GM21786 (cell line): Measurements from ENCODE around the gene SLC23A2.
"Not testable (repeated sequence)": the region's sequence is repeated elsewhere in the genome, so short reads cannot be mapped to it uniquely, and the experiment has no call there.

ENCODE experiments used
- ATAC-seq: cut with Tn5 transposase; IDR thresholded peaks from one replicate; pipeline ENCODE4 v1.9.1; 2021; ENCODE audit not compliant: unreplicated experiment

The SLC23A2 gene

DNA sequence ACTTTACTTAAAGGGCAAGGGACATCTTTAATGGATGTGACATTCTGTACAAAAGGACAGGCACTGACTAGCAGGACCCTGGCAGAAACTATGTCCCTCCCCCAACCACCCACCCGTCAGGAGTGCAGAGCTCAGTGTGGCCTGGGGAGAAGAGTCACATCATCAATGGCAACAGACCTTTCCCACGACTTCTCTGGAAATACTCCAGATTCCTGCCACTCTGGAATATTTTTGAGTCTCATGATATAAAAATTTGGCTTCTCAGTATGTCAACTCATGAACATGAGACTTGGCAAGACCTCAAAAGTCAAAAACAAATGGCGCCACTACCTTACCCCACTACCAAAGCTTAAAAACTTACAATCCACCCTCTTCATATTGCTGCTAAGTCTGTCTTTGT, 118.3 kb downstream of the SLC23A2 start:
- ATAC-seq, result no peak

DNA sequence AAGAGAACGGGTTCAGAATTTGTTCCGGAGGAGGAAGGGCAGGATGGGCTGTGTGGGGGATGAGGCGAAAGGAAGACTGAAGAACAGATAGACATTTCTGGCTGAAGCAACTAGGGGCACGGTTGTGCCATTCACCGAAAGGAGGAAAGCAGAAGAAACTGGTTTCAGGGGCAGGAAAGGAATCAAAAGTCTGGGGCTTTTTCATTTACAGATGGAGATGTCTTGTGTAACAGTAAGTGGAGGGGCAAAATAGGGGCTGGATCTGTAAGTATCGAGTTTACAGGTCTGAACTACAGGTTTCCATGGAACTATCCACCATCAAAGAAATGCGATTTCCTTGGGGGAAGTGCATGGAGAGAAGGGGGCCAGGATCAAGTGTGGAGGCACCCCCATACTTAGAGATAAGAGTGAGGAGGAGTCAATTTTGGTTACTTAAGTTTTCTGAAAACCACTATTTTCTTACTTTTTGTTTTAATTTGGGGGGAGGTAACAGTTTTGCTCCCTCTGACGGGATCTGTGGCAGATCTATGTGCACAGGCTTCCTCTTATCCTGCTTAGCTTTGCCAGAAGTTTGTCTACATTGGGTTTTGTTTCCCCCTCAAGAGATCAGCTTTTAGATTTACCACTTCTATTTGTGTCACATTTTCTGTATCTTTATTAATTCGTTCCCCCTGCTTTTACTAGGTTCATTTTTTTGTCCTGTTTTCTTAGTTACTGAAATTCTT, 120.1 kb downstream of the SLC23A2 start:
- ATAC-seq, result no peak

DNA sequence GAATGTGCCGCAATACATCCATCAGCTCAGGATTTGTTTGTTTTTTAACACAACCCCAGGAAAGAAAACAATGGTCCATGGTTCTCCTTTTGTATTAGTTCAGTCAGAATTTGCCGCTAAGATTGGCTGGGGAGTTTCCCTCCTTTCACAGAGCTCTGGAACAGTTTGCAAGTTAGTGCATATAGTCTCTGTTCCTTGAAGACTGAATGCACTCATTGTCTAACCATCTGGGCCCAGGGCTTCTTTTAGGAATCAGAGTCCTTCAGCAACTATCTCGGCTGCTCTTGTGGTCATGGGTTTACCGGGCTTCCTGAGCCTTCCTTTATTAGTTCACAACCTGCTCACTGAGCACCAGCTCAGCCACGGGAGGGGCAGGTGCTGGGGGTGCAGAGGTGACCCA, 121.3 kb downstream of the SLC23A2 start:
- ATAC-seq, result no peak

DNA sequence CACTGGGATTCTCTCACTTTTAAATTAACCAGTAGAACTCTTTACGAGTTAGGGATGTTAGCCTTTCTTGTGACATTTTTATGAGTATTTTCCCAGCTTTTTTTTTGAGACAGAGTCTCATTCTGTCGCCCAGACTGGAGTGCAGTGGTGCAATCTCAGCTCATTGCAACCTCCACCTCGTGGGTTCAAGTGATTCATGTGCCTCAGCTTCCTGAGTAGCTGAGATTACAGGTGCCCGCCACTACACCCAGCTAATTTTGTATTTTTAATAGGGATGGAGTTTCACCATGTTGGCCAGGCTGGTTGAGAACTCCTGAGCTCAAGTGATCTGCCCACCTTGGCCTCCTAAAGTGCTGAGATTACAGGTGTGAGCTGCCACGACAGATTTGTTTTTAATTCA, 123.2 kb downstream of the SLC23A2 start:
- not testable (repeated sequence) for ATAC-seq

DNA sequence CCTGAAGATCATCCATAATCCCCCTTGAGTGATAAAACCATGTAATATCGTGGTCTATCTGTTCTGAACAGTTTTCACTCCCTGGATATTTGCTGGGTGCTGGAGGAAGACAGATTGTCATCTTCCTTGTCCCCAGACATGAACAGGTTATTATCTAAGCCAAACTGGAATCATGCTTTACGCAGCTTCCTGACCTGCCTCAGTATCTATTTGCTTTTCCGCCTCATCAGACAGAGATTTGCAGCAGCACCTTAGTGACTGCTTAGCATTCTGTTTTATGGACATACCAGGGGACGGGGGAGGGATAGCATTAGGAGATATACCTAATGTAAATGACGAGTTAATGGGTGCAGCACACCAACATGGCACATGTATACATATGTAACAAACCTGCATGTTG, 124.6 kb downstream of the SLC23A2 start:
- no peak for ATAC-seq

DNA sequence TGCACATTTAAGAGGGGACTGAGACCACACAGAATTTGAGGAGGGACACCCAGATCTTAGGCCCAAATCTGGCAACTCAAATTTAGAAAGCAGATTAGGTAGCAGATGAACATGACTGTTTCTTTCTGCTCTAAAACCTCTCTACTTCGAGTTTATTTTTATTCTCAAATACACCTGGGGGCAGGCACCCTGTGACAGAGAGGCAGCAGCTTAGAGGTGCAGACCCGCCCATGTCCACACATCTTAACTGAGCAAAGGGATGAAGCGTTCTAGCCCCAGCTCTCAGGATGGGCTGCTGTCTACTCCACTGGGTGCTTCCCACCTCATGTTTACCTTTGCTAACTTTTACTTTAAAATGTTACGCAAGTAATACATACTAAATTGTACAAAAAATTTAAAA, 125.0 kb downstream of the SLC23A2 start:
- ATAC-seq, result no peak

DNA sequence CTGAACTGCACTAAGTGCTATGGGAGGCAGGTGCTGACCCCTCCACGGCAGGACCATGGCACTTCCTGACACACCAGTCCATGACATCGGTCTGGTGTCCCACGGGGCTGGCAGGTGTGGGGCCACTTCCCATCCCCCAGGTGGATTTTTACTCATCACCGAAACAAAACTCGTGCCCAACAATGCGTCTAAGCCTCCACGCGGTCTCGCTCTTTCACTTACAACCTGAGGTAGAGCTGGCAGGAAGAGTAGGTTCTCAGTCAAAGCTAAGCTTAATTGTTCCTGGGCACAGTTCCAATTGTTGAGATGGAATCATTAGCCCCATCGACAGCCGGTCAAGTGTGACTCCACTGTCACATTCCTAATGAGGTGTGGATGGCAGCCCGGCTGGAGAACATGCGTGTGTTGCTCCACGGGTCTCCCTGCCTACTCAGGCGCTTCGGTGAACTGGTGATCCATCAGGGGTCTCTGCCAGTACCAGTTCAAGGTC, 125.7 kb downstream of the SLC23A2 start:
- no peak for ATAC-seq

DNA sequence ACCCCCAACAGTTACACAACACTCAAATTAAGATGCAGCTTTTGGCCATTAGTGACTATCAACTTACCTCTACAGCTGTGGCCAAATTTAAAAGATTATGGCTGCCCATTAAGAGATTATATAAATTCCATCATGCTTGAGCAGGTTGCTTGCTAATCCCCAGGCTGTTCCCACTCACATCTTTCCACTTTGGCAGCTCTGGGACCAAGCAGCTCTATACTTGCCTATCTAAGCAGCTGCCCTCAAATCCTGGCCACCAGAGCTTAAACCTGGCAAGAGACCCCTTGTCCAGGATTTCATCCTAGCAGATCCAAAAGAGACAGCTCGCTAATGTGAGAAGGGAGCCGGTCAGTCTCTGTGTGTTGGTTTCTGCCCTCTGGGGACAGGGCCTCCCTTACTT, 127.9 kb downstream of the SLC23A2 start:
- no peak for ATAC-seq

DNA sequence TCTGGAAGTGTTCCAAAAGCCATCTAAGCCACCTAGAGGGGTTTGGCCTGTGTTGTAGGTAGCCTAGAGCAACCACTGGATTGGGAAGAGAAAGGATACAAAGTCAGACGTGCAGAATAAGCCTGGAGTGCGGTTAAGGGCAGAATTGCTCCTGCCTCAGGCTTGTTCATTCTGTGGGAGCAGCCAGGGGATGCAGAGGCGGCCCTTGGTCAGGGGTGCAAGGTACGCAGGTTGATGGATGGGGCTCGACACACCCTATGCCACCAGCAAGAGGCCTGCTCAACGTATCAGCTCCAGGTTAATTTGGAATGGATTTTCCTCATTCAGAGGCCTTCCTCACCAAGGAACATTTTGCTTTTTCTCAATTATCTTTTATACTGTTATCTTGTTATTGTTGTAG, 129.8 kb downstream of the SLC23A2 start:
- ATAC-seq, result no peak

DNA sequence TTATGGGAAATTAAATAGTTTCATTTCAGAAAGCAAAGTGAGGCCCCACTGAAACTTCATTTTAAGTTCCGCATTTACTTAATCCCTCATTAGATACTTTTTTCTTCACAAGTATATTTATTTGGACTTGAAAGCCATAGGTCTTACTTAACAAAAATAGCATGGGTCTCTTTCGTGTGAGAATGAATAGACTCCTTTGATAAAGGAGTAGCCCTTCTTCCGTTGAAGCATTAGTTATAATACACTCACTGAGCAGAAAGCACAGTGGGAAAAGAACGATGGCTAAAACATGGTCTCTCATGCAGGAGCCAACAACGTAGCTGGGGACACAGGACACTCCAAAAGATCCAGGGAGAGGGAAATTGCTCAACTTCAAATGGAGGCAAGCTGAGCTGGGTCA, 130.4 kb downstream of the SLC23A2 start:
- ATAC-seq, result no peak

DNA sequence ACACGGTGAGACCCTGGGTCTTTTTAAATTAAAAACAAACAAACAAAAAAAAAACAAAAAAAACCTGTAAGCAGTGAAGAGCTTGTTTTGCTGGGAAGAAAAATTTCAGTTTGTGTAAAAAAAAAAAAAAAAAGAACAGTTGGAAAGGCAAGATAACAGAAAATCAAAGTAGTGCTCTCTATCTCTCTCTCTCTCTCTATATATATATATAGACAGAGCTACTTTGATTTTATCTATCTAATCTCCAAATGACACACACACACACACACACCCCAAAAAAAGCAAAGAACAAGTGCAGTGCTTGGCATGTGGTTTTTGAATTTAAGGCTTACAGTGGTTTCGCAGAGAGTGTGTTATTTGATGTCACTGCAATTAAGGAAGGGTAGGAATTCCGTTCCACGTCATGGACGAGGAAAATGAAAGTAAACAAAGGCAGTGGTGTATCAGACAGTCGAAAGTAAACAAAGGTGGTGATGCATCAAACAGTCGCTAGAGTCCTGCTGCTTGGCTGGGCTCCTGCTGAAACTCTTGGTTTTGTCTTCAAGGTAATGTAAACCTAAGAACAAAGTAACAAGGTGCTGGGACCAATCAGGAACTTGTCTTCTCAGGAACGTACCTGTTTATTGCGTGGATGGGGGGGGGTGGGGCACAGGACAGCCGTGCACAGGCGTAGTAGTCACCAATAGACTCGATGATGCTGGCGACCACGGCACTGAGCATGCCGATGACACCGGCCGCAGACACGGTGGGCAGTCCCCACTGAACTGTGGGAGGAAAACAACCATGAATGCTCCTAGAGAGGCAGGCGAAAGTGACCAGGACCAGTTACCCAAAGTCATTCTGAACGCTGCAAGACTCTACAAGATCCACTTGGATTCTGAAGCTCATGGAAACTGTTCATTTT, 131.8 kb downstream of the SLC23A2 start:
- no peak for ATAC-seq

DNA sequence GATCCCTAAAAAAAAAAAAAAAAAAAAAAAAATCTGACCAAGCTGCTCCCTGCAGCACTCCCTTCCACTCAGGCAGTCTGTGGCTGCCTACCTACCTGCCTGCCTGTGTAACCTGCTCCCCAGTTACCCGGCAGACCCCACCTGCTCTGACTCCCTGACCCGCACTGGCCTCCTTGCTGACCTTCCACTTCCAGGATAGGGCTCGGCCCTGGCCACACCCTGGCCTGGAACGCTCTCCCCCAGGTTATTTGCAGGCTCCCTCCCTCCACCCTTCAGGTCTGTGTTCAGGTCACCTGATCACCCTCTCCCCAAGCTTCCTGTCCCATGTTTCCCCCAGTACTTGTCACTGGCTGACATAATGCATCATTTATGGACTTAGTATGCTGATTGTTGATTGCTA, 134.3 kb downstream of the SLC23A2 start:
- no peak for ATAC-seq

DNA sequence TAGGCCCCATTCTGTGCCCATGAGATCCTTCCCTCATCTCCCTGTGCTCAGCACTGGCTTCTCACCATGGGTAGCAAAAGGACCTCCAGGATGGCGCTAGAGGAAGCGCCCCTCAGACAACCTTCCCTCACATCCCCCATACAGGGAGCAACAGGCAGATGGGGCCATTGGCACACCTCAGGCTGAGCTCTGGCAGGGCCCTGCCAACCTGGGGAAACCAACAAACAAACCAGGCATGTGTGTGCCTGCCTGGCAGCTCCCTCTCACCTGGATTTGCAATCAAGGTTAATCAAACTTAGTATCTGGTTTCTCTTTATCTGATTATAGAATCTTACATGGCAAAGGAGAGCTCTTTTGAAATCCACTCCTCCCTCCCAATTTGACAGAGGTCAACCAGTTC, 134.9 kb downstream of the SLC23A2 start:
- no peak for ATAC-seq

DNA sequence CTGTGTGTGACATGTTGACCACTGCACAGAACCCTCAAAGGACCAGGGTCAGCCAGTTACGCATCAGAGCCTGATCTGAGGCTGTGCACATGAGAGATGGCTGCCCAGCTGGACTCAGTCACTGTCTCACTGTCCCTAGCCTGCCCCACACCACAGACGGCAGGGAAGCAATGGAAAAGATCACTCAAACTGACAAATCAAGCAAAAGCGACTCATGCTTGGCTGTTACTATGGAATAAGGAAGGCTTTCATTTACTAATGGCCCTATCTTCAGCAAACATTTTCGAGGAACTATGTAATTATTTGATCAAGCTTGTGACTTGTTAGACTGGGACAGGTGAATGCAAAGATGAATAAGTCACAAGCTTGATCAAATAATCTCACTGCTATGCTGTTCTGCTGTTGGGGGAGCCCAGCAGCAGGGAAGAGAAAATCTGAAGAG, 137.0 kb downstream of the SLC23A2 start:
- ATAC-seq, result no peak

DNA sequence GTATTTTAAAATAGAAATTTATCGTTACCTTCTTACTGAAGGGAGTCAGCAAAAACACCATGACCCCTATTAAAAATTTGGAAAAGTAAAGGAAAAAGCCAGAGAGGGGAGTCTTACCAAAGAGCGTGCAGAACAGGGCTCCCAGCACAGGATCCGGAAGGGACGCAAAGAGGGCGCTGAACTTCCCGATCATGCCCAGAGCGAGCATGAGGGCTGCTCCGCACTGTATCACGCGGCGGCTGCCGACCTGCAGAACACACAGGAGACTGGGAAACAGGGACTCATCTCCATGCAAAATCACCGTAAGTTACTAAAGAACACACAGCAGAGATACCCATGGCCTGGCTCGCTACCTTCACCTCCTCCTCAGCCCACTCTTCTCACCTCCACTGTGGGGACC, 138.6 kb downstream of the SLC23A2 start:
- no peak for ATAC-seq

DNA sequence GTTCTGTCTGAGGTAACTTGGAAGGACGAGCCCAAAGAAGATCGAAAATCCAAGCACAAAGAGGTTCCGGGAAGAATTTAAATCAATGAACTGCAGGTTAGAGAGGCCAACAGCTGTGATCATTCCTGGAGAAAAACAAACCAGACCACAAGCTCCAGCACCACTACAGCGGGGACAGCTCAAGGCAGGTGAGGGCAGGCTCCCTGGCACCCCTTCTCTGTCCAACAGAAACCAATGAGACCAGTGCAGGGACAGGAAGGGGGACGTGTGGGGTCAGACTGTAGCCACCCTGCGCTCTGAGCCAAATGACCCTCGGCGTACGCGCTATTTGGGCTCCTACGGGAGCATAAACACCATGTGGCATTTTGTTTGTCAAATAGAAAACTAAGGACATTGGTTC, 139.3 kb downstream of the SLC23A2 start:
- ATAC-seq, result no peak

DNA sequence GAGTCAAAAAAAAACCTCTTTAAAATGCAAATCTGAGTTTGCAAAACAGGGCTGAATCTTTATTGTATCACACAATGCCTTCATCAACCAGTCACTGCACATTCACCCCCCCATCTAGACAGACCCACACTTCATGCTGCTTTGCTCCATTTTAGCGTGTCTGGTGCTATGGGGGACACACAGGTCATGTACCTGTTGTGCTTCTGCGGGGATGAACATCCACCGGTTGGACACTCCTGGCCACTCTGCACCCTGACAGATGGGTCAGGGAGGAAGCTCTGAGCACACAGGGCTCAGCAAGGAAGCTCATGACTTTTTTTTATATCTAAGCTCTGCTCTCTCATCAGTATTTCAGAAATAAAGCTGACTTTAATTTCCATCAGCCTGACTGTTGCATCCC, 143.3 kb downstream of the SLC23A2 start:
- ATAC-seq, result no peak

DNA sequence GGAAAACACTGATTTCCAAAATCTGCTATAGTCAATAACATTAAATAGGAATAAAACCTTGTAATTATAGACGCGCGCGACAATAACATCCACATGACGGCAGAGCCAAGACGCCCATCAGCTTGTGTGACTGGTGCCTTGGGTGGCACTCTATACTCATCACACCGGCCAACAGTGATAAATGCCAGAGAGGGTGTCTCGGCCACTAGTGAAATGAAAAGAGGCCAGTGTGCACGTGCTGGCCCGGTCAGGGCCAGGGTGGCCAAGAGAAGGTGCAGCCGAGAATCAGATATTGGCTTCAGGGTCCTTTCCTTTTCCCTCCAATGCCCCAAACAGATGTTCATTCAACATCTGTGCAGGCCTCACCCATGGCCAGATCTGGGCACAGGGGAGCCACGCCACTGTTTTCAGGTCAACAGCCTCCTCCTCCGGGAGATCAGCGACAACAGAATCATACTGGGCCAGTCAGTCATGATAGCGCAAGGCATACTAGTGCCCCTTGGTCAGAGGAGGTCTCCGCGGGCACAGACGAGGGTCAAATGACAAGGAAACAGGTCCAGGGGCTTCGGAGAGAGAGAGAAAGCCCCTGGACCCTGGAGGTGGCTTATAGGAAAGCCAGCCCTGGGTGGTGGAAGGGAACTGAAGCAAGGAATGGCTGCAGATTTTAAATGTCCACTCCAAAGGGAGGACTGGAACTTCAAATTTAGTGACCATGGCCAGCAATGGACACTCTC, 145.1 kb downstream of the SLC23A2 start:
- ATAC-seq, result no peak

DNA sequence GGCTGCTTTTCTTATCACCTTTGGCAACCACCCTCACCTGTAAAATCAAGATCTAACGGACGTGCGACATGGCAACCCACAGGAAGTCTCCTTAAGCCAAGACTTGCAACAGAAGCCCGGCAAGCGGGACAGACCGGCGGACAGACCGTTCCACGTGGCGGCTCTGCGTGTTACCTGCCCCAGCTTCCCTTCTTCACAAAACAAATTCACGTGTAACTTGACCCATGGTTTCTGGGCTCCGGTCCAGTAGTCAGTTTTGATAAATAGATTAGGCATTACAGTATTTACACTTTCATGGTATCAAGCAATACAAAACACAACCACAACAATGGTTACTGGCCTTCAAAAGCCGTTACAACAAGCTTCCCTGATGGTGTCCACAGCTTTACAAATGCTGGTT, 145.8 kb downstream of the SLC23A2 start:
- no peak for ATAC-seq

DNA sequence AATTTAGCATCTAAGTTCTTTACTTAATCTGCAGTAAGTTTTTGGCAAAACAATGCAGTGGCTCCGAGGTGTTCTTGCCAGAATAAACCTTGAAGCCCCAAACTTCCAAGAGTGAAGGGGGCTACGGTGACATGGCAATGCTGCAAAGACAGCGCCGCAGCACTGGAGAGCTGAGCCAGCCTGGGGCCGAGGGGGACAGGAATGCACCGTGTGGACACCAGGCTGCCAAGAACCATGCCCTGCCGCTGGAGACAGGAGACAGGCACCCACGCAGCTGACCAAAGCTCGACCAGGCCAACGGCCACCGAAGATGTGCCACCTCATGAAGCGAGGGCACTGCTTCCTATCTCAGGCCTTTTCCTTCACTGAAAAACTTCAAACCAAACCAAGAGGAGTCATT, 146.2 kb downstream of the SLC23A2 start:
- ATAC-seq, result no peak

DNA sequence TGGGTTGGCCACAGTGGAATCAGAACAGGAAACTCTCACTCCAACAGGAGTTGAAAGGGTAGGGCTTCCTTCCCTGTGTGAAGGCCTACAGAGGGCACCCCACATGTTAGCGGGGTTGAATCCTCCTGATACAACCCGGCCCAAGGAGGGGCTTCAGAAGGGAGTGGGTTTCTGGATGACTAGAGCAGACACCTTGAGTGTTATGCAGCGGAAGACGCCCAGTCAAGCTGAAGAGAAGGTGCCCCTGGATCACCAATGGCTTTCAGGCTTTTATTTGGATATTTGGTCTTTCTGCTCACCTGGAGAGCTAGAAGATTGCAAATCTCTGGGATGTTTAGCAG, 146.8 kb downstream of the SLC23A2 start:
- no peak for ATAC-seq
